Upper lobe of left lung (tissue), 4 donors: ENCODE results near the gene MARS1.

Source experiments
- CTCF ChIP-seq, 6 experiments: fragments of 450-650 bp in 4 of 6; fragments of 200-600 bp in 2 of 6; sonication (generic) in 2 of 6; IDR thresholded peaks; one replicate each; pipeline ENCODE4 v1.5.1; 2016 to 2019; ENCODE audit warnings: antibody characterized with exemption in 6 of 6
- POLR2AphosphoS5 ChIP-seq, 2 donors: sonication (generic); formaldehyde crosslinking; IDR thresholded peaks; one replicate each; pipeline ENCODE4 v1.5.1; 2017; ENCODE audit warnings: antibody characterized with exemption in 2 of 2

GRCh38 chr12:57526477-57527126, 38.7 kb downstream of the MARS1 start:
- no peak for TF ChIP-seq CTCF (IDR thresholded peaks at IDR 0.05)
- TF ChIP-seq POLR2AphosphoS5 (IDR thresholded peaks at IDR 0.05): no peak
